Caco-2 (cell line): ENCODE results near the gene SLC16A12. TPM values are rescaled to one million over a fixed set of nuclear protein-coding genes. Genes with fewer than 3 reads are reported as not detected.

Experiments
- BruUV-seq: library from RNA; stranded (reverse); fragments of 400-500 nt; replicated peaks from 2 replicates; lab custom pipeline; 2021; lab: Mats Ljungman, UMichigan
- CTCF ChIA-PET: fragments of 300-600 bp; sonication (Branson Sonifier 250); formaldehyde crosslinking; loops from one replicate; lab custom pipeline; 2022; ENCODE audit warnings: antibody characterized with exemption; lab: Charles Lee
- POLR2A ChIA-PET: fragments of 300-600 bp; sonication (Branson Sonifier 250); formaldehyde crosslinking; loops from one replicate; lab custom pipeline; 2022; ENCODE audit warnings: antibody characterized with exemption; lab: Charles Lee
- DNase-seq, 2 experiments: peaks; one replicate each; pipeline versions ENCODE4 v3.0.0 to v3.0.0-alpha.2; 2020 to 2022
- H3K27me3 ChIP-seq: replicated peaks from 2 replicates; pipeline ENCODE4 v1.6.0; 2011; ENCODE audit warnings: low read length; ENCODE audit not compliant: control insufficient read depth, insufficient read depth
- H3K36me3 ChIP-seq: 2 replicates; pipeline ENCODE4 v1.5.1; 2011; ENCODE audit warnings: low read length; ENCODE audit not compliant: control insufficient read depth, insufficient read depth
- H3K4me1 ChIP-seq: fragments of 250-450 bp; sonication (Bioruptor Pico); 2 replicates; pipeline ENCODE4 v1.5.1; 2020; ENCODE audit warnings: mild to moderate bottlenecking
- H3K4me3 ChIP-seq: 2 replicates; pipeline ENCODE4 v1.5.1; 2011; ENCODE audit warnings: low read depth, mild to moderate bottlenecking, control low read depth, low read length
- H3K9me3 ChIP-seq: fragments of 250-450 bp; sonication (Bioruptor Pico); 2 replicates; pipeline ENCODE4 v1.5.1; 2020; ENCODE audit warnings: mild to moderate bottlenecking, moderate library complexity
- H3K27ac Mint-ChIP-seq: one replicate; pipeline ENCODE4 v1.8.0; 2022; ENCODE audit warnings: mixed read lengths; ENCODE audit not compliant: unreplicated experiment
- H3K27me3 Mint-ChIP-seq: one replicate; pipeline ENCODE4 v1.8.0; 2022; ENCODE audit warnings: mixed read lengths; ENCODE audit not compliant: insufficient read depth, unreplicated experiment
- H3K36me3 Mint-ChIP-seq: one replicate; pipeline ENCODE4 v1.8.0; 2022; ENCODE audit warnings: mild to moderate bottlenecking, mixed read lengths; ENCODE audit not compliant: insufficient read depth, unreplicated experiment
- H3K4me1 Mint-ChIP-seq: one replicate; pipeline ENCODE4 v1.8.0; 2022; ENCODE audit warnings: low read depth, mixed read lengths; ENCODE audit not compliant: unreplicated experiment
- H3K4me3 Mint-ChIP-seq: one replicate; pipeline ENCODE4 v1.8.0; 2022; ENCODE audit warnings: mild to moderate bottlenecking, moderate library complexity, mixed read lengths; ENCODE audit not compliant: unreplicated experiment
- H3K9me3 Mint-ChIP-seq: one replicate; pipeline ENCODE4 v1.8.0; 2022; ENCODE audit warnings: mixed read lengths; ENCODE audit not compliant: unreplicated experiment
- CTCF ChIP-seq, 2 experiments: fragments of 200-600 bp in 1 of 2; IDR thresholded peaks; 1 replicate in 1 of 2; 2 replicates in 1 of 2; pipeline versions ENCODE4 v1.5.1 to v1.8.0; 2011 to 2022; ENCODE audit warnings: antibody characterized with exemption in 1 of 2, control low read depth in 1 of 2, inconsistent platforms in 1 of 2, low read depth in 1 of 2, low read length in 1 of 2, mild to moderate bottlenecking in 1 of 2, moderate library complexity in 1 of 2; ENCODE audit not compliant: insufficient read depth in 1 of 2, severe bottlenecking in 1 of 2, unreplicated experiment in 1 of 2
- intact Hi-C: fragments of 100-400 bp; cut with micrococcal nuclease; formaldehyde crosslinking; loops from one replicate; pipeline ENCODE4 v1.10.0; 2022; ENCODE audit not compliant: unreplicated experiment
- total RNA-seq: library from RNA; stranded (reverse); gene quantifications from 2 replicates; pipeline ENCODE4 v1.2.3, GENCODE V29; 2022

The SLC16A12 gene
- total RNA-seq, 1 experiment from 2014 or later, result not detected

GRCh38 chr10:89468191-89468965 lies 67.0 kb downstream of the SLC16A12 start:
- CTCF ChIA-PET, result interaction anchor here (1.1 to 1.2 kb wide), 2 partner anchors 92 to 95 kb away, joined by 3 to 5 read pairs; no protein-coding TSS in a partner anchor
- no peaks in the 10 kb centered on the region; the same call in 1 of the 2 replicates for H3K27me3 ChIP-seq
- POLR2A ChIA-PET, result no interaction called here
- intact Hi-C loops, result loop anchor here (10.0 kb wide), 1 partner anchor 176 kb away; the partner anchor contains the start of gene PANK1
- H3K4me3 ChIP-seq, result no peak overlapping the region
- DNase-seq, result no peak
- Mint-ChIP-seq H3K27me3 (no peaks in the 10 kb centered on the region), H3K27ac (no peak overlapping the region), H3K9me3 (no peaks in the 10 kb centered on the region), H3K4me3 (no peak overlapping the region), H3K4me1 (peaks cover 6% of the 10 kb centered on the region), H3K36me3 (no peaks in the 10 kb centered on the region)
- H3K36me3 ChIP-seq, result no peaks in the 10 kb centered on the region
- BruUV-seq, result no TSS peak
- TF ChIP-seq CTCF (IDR thresholded peaks at IDR 0.05; ENCODE audit: insufficient read depth in 1 of 2, low read depth in 1 of 2, low read length in 1 of 2, severe bottlenecking in 1 of 2, unreplicated experiment in 1 of 2), result no peak
- H3K4me1 ChIP-seq, result 0 out of 2 replicates have a peak, but pooled peaks cover 10% of the 10 kb centered on the region
- H3K9me3 ChIP-seq, result no peaks in the 10 kb centered on the region

DNA sequence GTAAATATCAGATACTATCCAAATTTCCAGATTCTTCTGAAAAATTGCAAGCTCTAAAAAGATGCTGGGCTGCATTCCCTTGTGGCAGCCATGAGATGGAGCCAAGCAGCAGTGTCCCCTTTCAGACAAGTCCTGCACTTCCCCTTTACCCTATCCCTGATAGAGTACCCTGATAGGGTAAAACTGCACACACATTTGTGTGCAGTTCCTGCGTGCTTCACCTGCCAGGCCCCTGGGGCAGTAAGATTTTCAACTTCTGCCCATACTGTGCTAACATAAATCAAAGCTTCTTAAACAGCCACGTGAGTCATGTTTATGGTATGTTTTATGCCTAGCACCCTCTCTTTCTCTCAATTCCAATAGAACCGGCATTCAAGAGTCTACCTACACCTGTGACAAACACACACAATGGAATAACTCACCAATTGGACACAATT lies 68.8 kb downstream of the SLC16A12 start:
- peak in 1 of 2 experiments; percentile 72 for TF ChIP-seq CTCF (IDR thresholded peaks at IDR 0.05; ENCODE audit: insufficient read depth in 1 of 2, low read depth in 1 of 2, low read length in 1 of 2, severe bottlenecking in 1 of 2, unreplicated experiment in 1 of 2)
- no peaks in the 10 kb centered on the region for H3K27me3 Mint-ChIP-seq
- Histone ChIP-seq H3K9me3 (no peaks in the 10 kb centered on the region), H3K27me3 (no peaks in the 10 kb centered on the region; the same call in 1 of the 2 replicates), H3K4me3 (no peak overlapping the region), H3K4me1 (0 out of 2 replicates have a peak, but pooled peaks cover 10% of the 10 kb centered on the region), H3K36me3 (no peaks in the 10 kb centered on the region)
- CTCF ChIA-PET, result interaction anchor here (0.6 to 1.4 kb wide), 5 partner anchors 87 to 96 kb away, joined by 3 to 5 read pairs (median 5); no protein-coding TSS in a partner anchor
- no TSS peak for BruUV-seq
- POLR2A ChIA-PET, result no interaction called here
- no peak overlapping the region for H3K27ac Mint-ChIP-seq
- no peaks in the 10 kb centered on the region for H3K9me3 Mint-ChIP-seq
- H3K4me1 Mint-ChIP-seq, result peaks cover 6% of the 10 kb centered on the region
- intact Hi-C loops, result loop anchor here (1.0 to 10.0 kb wide), 3 partner anchors 40 to 178 kb away; partner anchors contain the start of gene PANK1
- peak; percentile 37 to 40 for DNase-seq
- no peak overlapping the region for H3K4me3 Mint-ChIP-seq
- H3K36me3 Mint-ChIP-seq, result no peaks in the 10 kb centered on the region

DNA sequence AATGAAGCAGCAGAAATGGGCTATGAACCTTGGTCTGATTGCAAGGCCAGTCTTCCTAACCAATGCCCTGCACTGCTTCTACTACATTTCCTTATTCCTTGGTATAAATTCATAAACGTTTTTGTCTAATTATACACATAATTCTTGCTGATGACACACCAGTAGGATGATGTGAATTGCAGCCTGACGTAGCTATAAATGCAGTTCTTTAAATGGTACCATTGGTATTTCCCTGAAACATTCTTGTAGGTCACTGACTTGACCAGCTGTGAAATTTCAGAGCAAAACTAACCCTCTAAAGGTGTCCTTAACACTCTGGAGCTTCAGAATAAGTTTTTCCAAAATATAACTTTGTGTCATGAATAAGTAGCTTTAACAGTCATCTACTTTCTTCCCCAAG lies 70.2 kb downstream of the SLC16A12 start:
- H3K27me3 Mint-ChIP-seq, result peaks cover 3% of the 10 kb centered on the region
- Histone ChIP-seq H3K36me3 (no peaks in the 10 kb centered on the region), H3K4me1 (0 out of 2 replicates have a peak, but pooled peaks cover 10% of the 10 kb centered on the region), H3K4me3 (no peak overlapping the region), H3K27me3 (no peaks in the 10 kb centered on the region), H3K9me3 (no peaks in the 10 kb centered on the region)
- CTCF ChIA-PET, result interaction anchor here (1.4 kb wide), 1 partner anchor 97 kb away, joined by 5 read pairs; no protein-coding TSS in a partner anchor
- no peaks in the 10 kb centered on the region for H3K9me3 Mint-ChIP-seq
- POLR2A ChIA-PET, result no interaction called here
- no peak for DNase-seq
- TF ChIP-seq CTCF (IDR thresholded peaks at IDR 0.05; ENCODE audit: insufficient read depth in 1 of 2, low read depth in 1 of 2, low read length in 1 of 2, severe bottlenecking in 1 of 2, unreplicated experiment in 1 of 2), result no peak
- no peak overlapping the region for H3K27ac Mint-ChIP-seq
- no TSS peak for BruUV-seq
- H3K4me1 Mint-ChIP-seq, result peaks cover 6% of the 10 kb centered on the region
- no peaks in the 10 kb centered on the region for H3K36me3 Mint-ChIP-seq
- intact Hi-C loops, result loop anchor here (10.0 kb wide), 1 partner anchor 180 kb away; the partner anchor contains the start of gene PANK1
- H3K4me3 Mint-ChIP-seq, result no peak overlapping the region
